GM12878 (cell line): ENCODE measurements around the gene CKB. TPM values are rescaled to one million over a fixed set of nuclear protein-coding genes. Genes with fewer than 3 reads are reported as not detected.

Experiments used
- ATAC-seq: fragments of 200-7000 bp; cut with Tn5 transposase; 3 replicates; pipeline ENCODE4 v1.9.1; 2020; ENCODE audit warnings: mild to moderate bottlenecking, moderate library complexity
- BruUV-seq: library from RNA; stranded (reverse); fragments of 400-500 nt; replicated peaks from 2 replicates; lab custom pipeline; 2021; lab: Mats Ljungman, UMichigan
- CTCF ChIA-PET: fragments of 300-600 bp; sonication (Branson Sonifier 250); formaldehyde crosslinking; extraction: SDS; loops from one replicate; lab custom pipeline; 2021; ENCODE audit warnings: inconsistent platforms; lab: Yijun Ruan, JAX
- POLR2A ChIA-PET: fragments of 350-600 bp; formaldehyde crosslinking; extraction: SDS; loops from one replicate; lab custom pipeline; 2021; ENCODE audit warnings: inconsistent platforms; lab: Charles Lee
- RAD21 ChIA-PET: fragments of 300-600 bp; sonication (Branson Sonifier 250); formaldehyde crosslinking; loops from one replicate; lab custom pipeline; 2023; ENCODE audit warnings: antibody characterized with exemption; ENCODE audit not compliant: unreplicated experiment; lab: Charles Lee
- SMC1A ChIA-PET: fragments of 300-600 bp; sonication (Branson Sonifier 250); formaldehyde crosslinking; loops from one replicate; lab custom pipeline; 2023; ENCODE audit not compliant: unreplicated experiment, uncharacterized antibody; lab: Charles Lee
- DNase-seq: peaks from one replicate; pipeline ENCODE4 v3.0.0-alpha.2; 2011; ENCODE audit warnings: low read depth, low spot score
- FAIRE-seq: peaks from 3 replicates; lab custom pipeline; 2011; peaks lifted over from hg19 to GRCh38; lab: Jason Lieb, UNC
- H2AFZ ChIP-seq: 2 replicates; pipeline ENCODE4 v1.6.0; 2011; ENCODE audit warnings: low read depth, low read length, control low read depth; ENCODE audit not compliant: control insufficient read depth
- H3K27ac ChIP-seq: 2 replicates; pipeline ENCODE4 v1.5.1; 2011; ENCODE audit warnings: control low read depth; ENCODE audit not compliant: control insufficient read depth, insufficient read depth
- H3K27me3 ChIP-seq, 2 experiments: replicated peaks in 1 of 2; 2 replicates each; pipeline versions ENCODE4 v1.6.0 to v1.6.1; 2011; ENCODE audit warnings: low read length in 1 of 2; ENCODE audit not compliant: control insufficient read depth in 2 of 2, insufficient read depth in 2 of 2
- H3K36me3 ChIP-seq, 2 experiments: 2 replicates each; pipeline ENCODE4 v1.5.1; 2011; ENCODE audit warnings: low read length in 1 of 2; ENCODE audit not compliant: control insufficient read depth in 2 of 2, insufficient read depth in 2 of 2
- H3K4me1 ChIP-seq: 2 replicates; pipeline ENCODE4 v1.6.1; 2011; ENCODE audit warnings: mild to moderate bottlenecking, low read length, moderate library complexity, mixed read lengths; ENCODE audit not compliant: control insufficient read depth, insufficient read depth
- H3K4me2 ChIP-seq: 2 replicates; pipeline ENCODE4 v1.6.0; 2011; ENCODE audit warnings: control low read depth; ENCODE audit not compliant: control insufficient read depth, insufficient read depth
- H3K4me3 ChIP-seq: fragments of 200-600 bp; sonication (generic); 2 replicates; pipeline ENCODE4 v1.5.1; 2016
- H3K79me2 ChIP-seq: 2 replicates; pipeline ENCODE4 v1.6.0; 2011; ENCODE audit warnings: low read length; ENCODE audit not compliant: control insufficient read depth, insufficient read depth
- H3K9ac ChIP-seq: 2 replicates; pipeline ENCODE4 v1.8.0; 2011; ENCODE audit warnings: low read length, control low read depth, mixed read lengths; ENCODE audit not compliant: control insufficient read depth, insufficient read depth
- H3K9me3 ChIP-seq: replicated peaks from 3 replicates; pipeline ENCODE4 v1.5.1; 2011; ENCODE audit warnings: mild to moderate bottlenecking, low read length; ENCODE audit not compliant: control insufficient read depth, insufficient read depth
- H4K20me1 ChIP-seq: 2 replicates; pipeline ENCODE4 v1.6.0; 2011; ENCODE audit not compliant: control insufficient read depth, insufficient read depth
- BCL11A ChIP-seq: IDR thresholded peaks from 2 replicates; pipeline ENCODE4 v1.6.1; 2011; ENCODE audit warnings: low read depth, low read length
- BHLHE40 ChIP-seq, 2 experiments: fragments of 450-650 bp in 1 of 2; IDR thresholded peaks; 2 replicates each; pipeline ENCODE4 v1.6.1; 2011 to 2017; ENCODE audit warnings: low read depth in 2 of 2, borderline replicate concordance in 1 of 2, improper control_type of control experiment in 1 of 2, low read length in 1 of 2, mild to moderate bottlenecking in 1 of 2
- CHD1 ChIP-seq: IDR thresholded peaks from 2 replicates; pipeline ENCODE4 v1.6.1; 2012; ENCODE audit warnings: low read depth, low read length, improper control_type of control experiment
- HDAC6 ChIP-seq: fragments of 200-600 bp; sonication (generic); IDR thresholded peaks from one replicate; pipeline ENCODE4 v1.8.0; 2017; ENCODE audit warnings: antibody characterized with exemption; ENCODE audit not compliant: unreplicated experiment
- HDGF ChIP-seq: fragments of 450-650 bp; IDR thresholded peaks from 2 replicates; pipeline ENCODE4 v1.6.1; 2016; ENCODE audit warnings: antibody characterized with exemption
- MTA3 ChIP-seq: IDR thresholded peaks from 2 replicates; pipeline ENCODE4 v1.6.1; 2012; ENCODE audit warnings: low read length, inconsistent platforms, borderline replicate concordance
- NBN ChIP-seq: fragments of 450-650 bp; IDR thresholded peaks from 2 replicates; pipeline ENCODE4 v1.6.1; 2016
- PAX8 ChIP-seq: fragments of 450-650 bp; IDR thresholded peaks from 2 replicates; pipeline ENCODE4 v1.6.1; 2017; ENCODE audit warnings: mild to moderate bottlenecking, moderate library complexity
- POLR2A ChIP-seq: IDR thresholded peaks from 2 replicates; pipeline ENCODE4 v1.6.1; 2011; ENCODE audit warnings: low read depth, mild to moderate bottlenecking, low read length
- RAD21 ChIP-seq: IDR thresholded peaks from 2 replicates; pipeline ENCODE4 v1.6.1; 2011; ENCODE audit warnings: mild to moderate bottlenecking, low read depth, low read length, moderate library complexity; ENCODE audit not compliant: insufficient read depth
- RB1 ChIP-seq: fragments of 450-650 bp; formaldehyde crosslinking; IDR thresholded peaks from 2 replicates; pipeline ENCODE4 v1.6.1; 2017; ENCODE audit warnings: mild to moderate bottlenecking, borderline replicate concordance
- SREBF2 ChIP-seq: IDR thresholded peaks from 2 replicates; pipeline ENCODE4 v1.6.1; 2012; ENCODE audit warnings: mild to moderate bottlenecking, low read length
- TCF12 ChIP-seq: IDR thresholded peaks from 2 replicates; pipeline ENCODE4 v1.6.1; 2011; ENCODE audit warnings: low read depth, mild to moderate bottlenecking, low read length
- TCF3 ChIP-seq: IDR thresholded peaks from 2 replicates; pipeline ENCODE4 v1.6.1; 2012; ENCODE audit warnings: low read depth, mild to moderate bottlenecking, low read length, borderline replicate concordance; ENCODE audit not compliant: insufficient read depth
- WRNIP1 ChIP-seq: IDR thresholded peaks from 2 replicates; pipeline ENCODE4 v1.6.1; 2011; ENCODE audit warnings: low read depth, low read length, improper control_type of control experiment, borderline replicate concordance
- ZNF622 ChIP-seq: fragments of 450-650 bp; IDR thresholded peaks from 2 replicates; pipeline ENCODE4 v1.6.1; 2017; ENCODE audit warnings: mild to moderate bottlenecking, inconsistent platforms
- WGBS: methylation state at CpG from one replicate; pipeline ENCODE4 v1.1.6; 2016; ENCODE audit warnings: low lambda C conversion rate; ENCODE audit not compliant: insufficient replicate concordance, insufficient coverage; ENCODE audit errors: missing lambda C conversion rate; 5-methylcytosine and 5-hydroxymethylcytosine counted together
- in situ Hi-C: fragments of 300-500 bp; cut with MboI; formaldehyde crosslinking; loops from 9 replicates; pipeline ENCODE4 v1.14.3; 2018; ENCODE audit warnings: mixed read lengths
- intact Hi-C: fragments of 100-400 bp; cut with micrococcal nuclease; formaldehyde crosslinking; loops from one replicate; pipeline ENCODE4 v1.14.2; 2022; ENCODE audit not compliant: unreplicated experiment
- polyA plus RNA-seq, 11 experiments: library from polyadenylated mRNA; depleted of rRNA in 4 of 11; unstranded in 6 of 11; stranded (reverse) in 5 of 11; fragments of >200 nt; fragmentation: Nextera tagmentation in 4 of 11; fragmentation: Illumina TruSeq in 1 of 11; extraction: Ambion mirVana in 4 of 11; extraction: Trizol in 1 of 11; gene quantifications; 1 replicate in 1 of 11; 2 replicates in 10 of 11; pipeline versions ENCODE4 v1.2.1 to v1.2.3, GENCODE V29; 2011 to 2016; ENCODE audit warnings: inconsistent platforms in 2 of 11, missing spikeins in 2 of 11, low read depth in 1 of 11
- total RNA-seq, 4 experiments: library from RNA; depleted of rRNA in 3 of 4; stranded (reverse); fragments of >200 nt in 3 of 4; fragmentation: Illumina TruSeq in 1 of 4; extraction: Trizol in 1 of 4; gene quantifications; 2 replicates each; pipeline versions ENCODE4 v1.2.1 to v1.2.3, GENCODE V29; 2013 to 2021
- TF ChIP-seq, protein P1 (sequence below): IDR thresholded peaks from 2 replicates; pipeline ENCODE4 v1.6.1; 2012; ENCODE audit warnings: low read depth, low read length, improper control_type of control experiment
- TF ChIP-seq, protein P2 (sequence below): IDR thresholded peaks from 2 replicates; pipeline ENCODE4 v1.6.1; 2012; ENCODE audit warnings: low read length, inconsistent platforms
- TF ChIP-seq, protein P3 (sequence below): fragments of 450-650 bp; formaldehyde crosslinking; IDR thresholded peaks from 2 replicates; pipeline ENCODE4 v1.4.0; 2020; ENCODE audit warnings: mild to moderate bottlenecking, moderate library complexity

CKB gene
- total and polyA plus RNA-seq, 10 of the 15 experiments (the other 5 are each of a cell fraction or from before 2014, with no cell fraction given), result 0.40 to 6.1 (median 2.3) TPM

DNA sequence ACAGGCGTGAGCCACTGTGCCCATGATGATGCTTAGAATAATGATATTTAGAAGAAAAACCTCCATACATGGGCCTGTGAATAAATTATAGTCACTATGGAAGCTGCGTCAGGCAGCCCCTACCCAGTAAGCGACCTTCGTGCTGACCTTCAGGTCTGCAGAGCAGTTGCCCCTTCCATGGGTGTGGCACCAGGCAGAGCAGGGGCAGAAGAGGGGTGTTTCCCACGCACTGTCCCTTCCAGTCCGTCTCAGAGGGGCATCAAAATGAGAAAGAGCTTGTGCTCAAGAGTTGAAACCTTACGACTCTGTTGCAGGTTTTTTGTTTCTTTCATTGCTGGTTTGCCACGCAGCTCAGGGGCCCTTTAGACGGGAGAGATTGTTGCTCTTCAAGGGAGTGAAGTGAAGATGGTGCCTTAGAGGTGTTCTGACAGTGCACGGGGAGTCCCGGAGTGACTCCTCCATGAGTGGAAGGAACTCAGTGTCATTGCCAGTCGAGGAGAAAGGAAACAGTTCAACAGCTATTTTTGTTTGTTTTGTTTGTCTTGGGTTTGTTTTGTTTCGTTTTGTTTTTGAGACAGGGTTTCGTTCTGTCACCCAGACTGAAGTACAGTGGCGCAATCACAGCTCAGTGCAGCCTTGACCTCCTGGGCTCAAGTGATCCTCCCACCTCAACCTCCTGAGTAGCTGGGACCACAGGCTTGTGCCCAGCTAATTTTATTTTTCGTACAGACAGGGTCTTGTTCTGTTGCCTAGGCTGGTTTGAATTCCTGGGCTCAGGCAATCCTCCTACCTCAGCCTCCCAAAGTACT is 13.9 kb downstream of the CKB start (continued):
- TF ChIP-seq HDAC6, result no peak
- TF ChIP-seq, all 136 proteins: peak for 0

DNA sequence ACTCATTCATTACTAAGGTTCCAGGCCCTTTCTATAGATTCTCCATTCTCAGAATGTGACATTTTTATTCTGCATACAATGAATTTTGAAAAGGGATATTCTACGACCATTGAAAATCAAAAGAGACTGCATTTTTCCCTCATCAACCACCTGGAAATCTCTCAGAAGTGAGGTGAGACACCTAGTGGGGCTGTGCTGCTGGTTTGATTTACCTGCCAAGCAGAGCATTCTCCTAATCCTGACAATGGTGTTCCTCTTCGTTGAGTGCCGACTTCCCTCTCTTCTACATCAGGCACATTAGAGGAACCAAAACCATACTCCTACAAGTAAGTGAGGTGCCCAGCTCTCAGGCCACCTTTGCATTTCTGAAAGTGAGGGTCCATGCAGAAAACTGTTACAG is 14.9 kb downstream of the CKB start:
- ChIA-PET RAD21 (no interaction called here), SMC1A (no interaction called here), POLR2A (interaction anchor here (0.6 kb wide), 1 partner anchor 11 kb away, joined by 3 read pairs; no protein-coding TSS in a partner anchor), CTCF (no interaction called here)
- no peaks in the 10 kb centered on the region for H3K79me2 ChIP-seq
- H3K4me2 ChIP-seq, result no peak overlapping the region
- intact Hi-C loops, result no loop called here
- in situ Hi-C loops, result no loop called here
- DNase-seq (no peak), ATAC-seq (no peak), FAIRE-seq (no peak)
- H3K36me3 ChIP-seq, result peaks cover 14 to 19% of the 10 kb centered on the region in 2 experiments
- no peaks in the 10 kb centered on the region for H3K27me3 ChIP-seq
- no peaks in the 10 kb centered on the region for H3K9me3 ChIP-seq
- no peak overlapping the region for H3K9ac ChIP-seq
- H3K27ac ChIP-seq, result no peak overlapping the region
- no peak overlapping the region for H3K4me3 ChIP-seq
- TF ChIP-seq NBN, result no peak
- TF ChIP-seq, protein P1, sequence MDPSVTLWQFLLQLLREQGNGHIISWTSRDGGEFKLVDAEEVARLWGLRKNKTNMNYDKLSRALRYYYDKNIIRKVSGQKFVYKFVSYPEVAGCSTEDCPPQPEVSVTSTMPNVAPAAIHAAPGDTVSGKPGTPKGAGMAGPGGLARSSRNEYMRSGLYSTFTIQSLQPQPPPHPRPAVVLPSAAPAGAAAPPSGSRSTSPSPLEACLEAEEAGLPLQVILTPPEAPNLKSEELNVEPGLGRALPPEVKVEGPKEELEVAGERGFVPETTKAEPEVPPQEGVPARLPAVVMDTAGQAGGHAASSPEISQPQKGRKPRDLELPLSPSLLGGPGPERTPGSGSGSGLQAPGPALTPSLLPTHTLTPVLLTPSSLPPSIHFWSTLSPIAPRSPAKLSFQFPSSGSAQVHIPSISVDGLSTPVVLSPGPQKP, result no peak
- no peak for TF ChIP-seq TCF12
- TF ChIP-seq POLR2A, result no peak
- TF ChIP-seq SREBF2, result no peak
- no peak for TF ChIP-seq BHLHE40 (IDR thresholded peaks at IDR 0.05; ENCODE audit: borderline replicate concordance in 1 of 2, low read depth in 2 of 2, low read length in 1 of 2)
- TF ChIP-seq HDGF, result no peak
- no peak for TF ChIP-seq WRNIP1
- TF ChIP-seq TCF3, result no peak
- TF ChIP-seq CHD1, result no peak
- no peak for TF ChIP-seq RAD21
- TF ChIP-seq RB1, result no peak
- no peak for TF ChIP-seq PAX8
- TF ChIP-seq, protein P2, sequence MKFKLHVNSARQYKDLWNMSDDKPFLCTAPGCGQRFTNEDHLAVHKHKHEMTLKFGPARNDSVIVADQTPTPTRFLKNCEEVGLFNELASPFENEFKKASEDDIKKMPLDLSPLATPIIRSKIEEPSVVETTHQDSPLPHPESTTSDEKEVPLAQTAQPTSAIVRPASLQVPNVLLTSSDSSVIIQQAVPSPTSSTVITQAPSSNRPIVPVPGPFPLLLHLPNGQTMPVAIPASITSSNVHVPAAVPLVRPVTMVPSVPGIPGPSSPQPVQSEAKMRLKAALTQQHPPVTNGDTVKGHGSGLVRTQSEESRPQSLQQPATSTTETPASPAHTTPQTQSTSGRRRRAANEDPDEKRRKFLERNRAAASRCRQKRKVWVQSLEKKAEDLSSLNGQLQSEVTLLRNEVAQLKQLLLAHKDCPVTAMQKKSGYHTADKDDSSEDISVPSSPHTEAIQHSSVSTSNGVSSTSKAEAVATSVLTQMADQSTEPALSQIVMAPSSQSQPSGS, result no peak
- no peak for TF ChIP-seq MTA3
- TF ChIP-seq, protein P3, sequence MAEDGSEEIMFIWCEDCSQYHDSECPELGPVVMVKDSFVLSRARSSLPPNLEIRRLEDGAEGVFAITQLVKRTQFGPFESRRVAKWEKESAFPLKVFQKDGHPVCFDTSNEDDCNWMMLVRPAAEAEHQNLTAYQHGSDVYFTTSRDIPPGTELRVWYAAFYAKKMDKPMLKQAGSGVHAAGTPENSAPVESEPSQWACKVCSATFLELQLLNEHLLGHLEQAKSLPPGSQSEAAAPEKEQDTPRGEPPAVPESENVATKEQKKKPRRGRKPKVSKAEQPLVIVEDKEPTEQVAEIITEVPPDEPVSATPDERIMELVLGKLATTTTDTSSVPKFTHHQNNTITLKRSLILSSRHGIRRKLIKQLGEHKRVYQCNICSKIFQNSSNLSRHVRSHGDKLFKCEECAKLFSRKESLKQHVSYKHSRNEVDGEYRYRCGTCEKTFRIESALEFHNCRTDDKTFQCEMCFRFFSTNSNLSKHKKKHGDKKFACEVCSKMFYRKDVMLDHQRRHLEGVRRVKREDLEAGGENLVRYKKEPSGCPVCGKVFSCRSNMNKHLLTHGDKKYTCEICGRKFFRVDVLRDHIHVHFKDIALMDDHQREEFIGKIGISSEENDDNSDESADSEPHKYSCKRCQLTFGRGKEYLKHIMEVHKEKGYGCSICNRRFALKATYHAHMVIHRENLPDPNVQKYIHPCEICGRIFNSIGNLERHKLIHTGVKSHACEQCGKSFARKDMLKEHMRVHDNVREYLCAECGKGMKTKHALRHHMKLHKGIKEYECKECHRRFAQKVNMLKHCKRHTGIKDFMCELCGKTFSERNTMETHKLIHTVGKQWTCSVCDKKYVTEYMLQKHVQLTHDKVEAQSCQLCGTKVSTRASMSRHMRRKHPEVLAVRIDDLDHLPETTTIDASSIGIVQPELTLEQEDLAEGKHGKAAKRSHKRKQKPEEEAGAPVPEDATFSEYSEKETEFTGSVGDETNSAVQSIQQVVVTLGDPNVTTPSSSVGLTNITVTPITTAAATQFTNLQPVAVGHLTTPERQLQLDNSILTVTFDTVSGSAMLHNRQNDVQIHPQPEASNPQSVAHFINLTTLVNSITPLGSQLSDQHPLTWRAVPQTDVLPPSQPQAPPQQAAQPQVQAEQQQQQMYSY (CRISPR knock-in tag), result no peak
- TF ChIP-seq BCL11A, result no peak
- no peak for TF ChIP-seq ZNF622
- no peaks in the 10 kb centered on the region for H3K4me1 ChIP-seq
- H4K20me1 ChIP-seq, result no peaks in the 10 kb centered on the region
- 61% methylated on average over 3 of the region's 3 CpGs for WGBS
- no TSS peak for BruUV-seq
- no peak overlapping the region for H2AFZ ChIP-seq
